Right ventricle myocardium superior (tissue), 1 donor: Measurements from ENCODE around the gene ANKRD34A. TPM values are rescaled to one million over a fixed set of nuclear protein-coding genes. Genes with fewer than 3 reads are reported as not detected.

Source experiments
- ATAC-seq: fragments of 200-7000 bp; cut with Tn5 transposase; one replicate; pipeline ENCODE4 v1.9.1; 2020; ENCODE audit warnings: mild to moderate bottlenecking; ENCODE audit not compliant: poor library complexity
- DNase-seq: peaks from one replicate; pipeline ENCODE4 v3.0.0-alpha.2; 2020
- intact Hi-C: fragments of 100-400 bp; cut with DNase I; formaldehyde crosslinking; loops from one replicate; pipeline ENCODE4 v1.11.2; 2022
- long read RNA-seq: library from polyadenylated mRNA; unstranded; transcript quantifications from one replicate; pipeline ENCODE4 v2.0.0, GENCODE V29; 2021
- total RNA-seq: library from RNA; stranded (reverse); fragmentation: NEBNext Ultra II Directional; extraction: Animal tissue kit (Norgen Biotek cat#: 25700); gene quantifications from one replicate; pipeline ENCODE4 v1.2.1, GENCODE V29; 2021
- donor health status: DM: no; HTN: yes; CAD: no; lungs with severe emphysema.

The ANKRD34A gene
- 0.59 TPM for total RNA-seq
- long read RNA-seq: 0 reads

GRCh38 chr1:145964328-145965118, at the start of gene ANKRD34A, which contains the start of gene POLR3GL:
Gene ANKRD34A (minus strand): TSS chr1:145964575. CDS start chr1:145961759, 2,816 bp downstream.
Gene POLR3GL (plus strand): TSS chr1:145964690. CDS start chr1:145974866, 10,176 bp downstream.
- DNase-seq (peak; percentile 98), ATAC-seq (peak; percentile 84)
- intact Hi-C loops: no loop called here

- ATAC-seq (no peak), DNase-seq (no peak)
- intact Hi-C loops: loop anchor here (2.0 to 5.0 kb wide), 2 partner anchors 121 to 166 kb away; partner anchors contain the start of gene NUDT17
Measured at GRCh38 chr1:146013559-146013922, 49.2 kb upstream of the ANKRD34A start.

GRCh38 chr1:146012703-146013558, 48.6 kb upstream of the ANKRD34A start:
- DNase-seq (no peak), ATAC-seq (peak; percentile 44)
- intact Hi-C loops: loop anchor here (2.0 to 5.0 kb wide), 2 partner anchors 120 to 166 kb away; partner anchors contain the start of gene NUDT17

GRCh38 chr1:146010126-146010738, 45.9 kb upstream of the ANKRD34A start:
- DNase-seq (no peak), ATAC-seq (no peak)
- intact Hi-C loops: loop anchor here (5.0 kb wide), 1 partner anchor 163 kb away; the partner anchor contains the start of gene NUDT17

GRCh38 chr1:146007489-146008133, 43.2 kb upstream of the ANKRD34A start:
- DNase-seq: no peak
- peak; percentile 27 for ATAC-seq
- intact Hi-C loops: loop anchor here (2.0 kb wide), 1 partner anchor 31 kb away; no protein-coding TSS in a partner anchor

GRCh38 chr1:146001709-146002108, 37.3 kb upstream of the ANKRD34A start:
- ATAC-seq: no peak
- intact Hi-C loops: no loop called here
- no peak for DNase-seq

GRCh38 chr1:145999321-146000024, 35.1 kb upstream of the ANKRD34A start:
- intact Hi-C loops: no loop called here
- ATAC-seq (peak; percentile 58), DNase-seq (peak; percentile 64)

GRCh38 chr1:145997718-145998023, 33.3 kb upstream of the ANKRD34A start:
- ATAC-seq (no peak), DNase-seq (no peak)
- intact Hi-C loops: no loop called here

- intact Hi-C loops: no loop called here
- DNase-seq (peak; percentile 68), ATAC-seq (peak; percentile 9)
Measured at GRCh38 chr1:145997016-145997717, 32.8 kb upstream of the ANKRD34A start.

GRCh38 chr1:145996433-145997015, 32.1 kb upstream of the ANKRD34A start, which contains the start of gene TXNIP:
Gene TXNIP (minus strand): TSS chr1:145996579. CDS start chr1:145996266, 313 bp downstream.
- intact Hi-C loops: no loop called here
- DNase-seq (peak; percentile 100), ATAC-seq (peak; percentile 71)

GRCh38 chr1:145995964-145996432, 31.6 kb upstream of the ANKRD34A start:
- ATAC-seq: no peak
- intact Hi-C loops: no loop called here
- no peak for DNase-seq

- no peak for DNase-seq
- intact Hi-C loops: no loop called here
- ATAC-seq: no peak
Measured at GRCh38 chr1:145995148-145995881, 30.9 kb upstream of the ANKRD34A start.

- ATAC-seq (no peak), DNase-seq (no peak)
- intact Hi-C loops: no loop called here
Measured at GRCh38 chr1:145994391-145995120, 30.2 kb upstream of the ANKRD34A start.

GRCh38 chr1:145993618-145994390, 29.4 kb upstream of the ANKRD34A start:
- intact Hi-C loops: no loop called here
- ATAC-seq (no peak), DNase-seq (no peak)
